ENCODE results near the gene SEMA5A.

The SEMA5A gene

GRCh38 chr5:9549941-9550340, 4.1 kb upstream of the SEMA5A start:
- DNase-seq (ENCODE audit: low read depth) = no peak

- no peak for DNase-seq (ENCODE audit: low read depth)
Measured at GRCh38 chr5:9547122-9547947, 1.5 kb upstream of the SEMA5A start.

- no peak for DNase-seq (ENCODE audit: low read depth)
Measured at GRCh38 chr5:9545136-9545991, 511 bp downstream of the SEMA5A start.

GRCh38 chr5:9544502-9545135, 1.3 kb downstream of the SEMA5A start:
- DNase-seq (ENCODE audit: low read depth) = no peak

GRCh38 chr5:9544056-9544455, 1.8 kb downstream of the SEMA5A start:
- DNase-seq (ENCODE audit: low read depth) = no peak

- no peak for DNase-seq (ENCODE audit: low read depth)
Measured at GRCh38 chr5:9543311-9543920, 2.5 kb downstream of the SEMA5A start.

- DNase-seq (ENCODE audit: low read depth) = no peak
Measured at GRCh38 chr5:9540791-9541190, 5.1 kb downstream of the SEMA5A start.

GRCh38 chr5:9538504-9538903, 7.4 kb downstream of the SEMA5A start:
- DNase-seq (ENCODE audit: low read depth) = no peak

- no peak for DNase-seq (ENCODE audit: low read depth)
Measured at GRCh38 chr5:9537223-9538141, 8.4 kb downstream of the SEMA5A start.

GRCh38 chr5:9536717-9537116, 9.2 kb downstream of the SEMA5A start:
- DNase-seq (ENCODE audit: low read depth) = no peak

- no peak for DNase-seq (ENCODE audit: low read depth)
Measured at GRCh38 chr5:9534881-9535517, 10.9 kb downstream of the SEMA5A start.

- no peak for DNase-seq (ENCODE audit: low read depth)
Measured at GRCh38 chr5:9533562-9534364, 12.1 kb downstream of the SEMA5A start.

GRCh38 chr5:9533096-9533495, 12.8 kb downstream of the SEMA5A start:
- no peak for DNase-seq (ENCODE audit: low read depth)

GRCh38 chr5:9529513-9529912, 16.4 kb downstream of the SEMA5A start:
- DNase-seq (ENCODE audit: low read depth) = no peak

- DNase-seq (ENCODE audit: low read depth) = no peak
Measured at GRCh38 chr5:9529041-9529480, 16.8 kb downstream of the SEMA5A start.

- no peak for DNase-seq (ENCODE audit: low read depth)
Measured at GRCh38 chr5:9524941-9525340, 20.9 kb downstream of the SEMA5A start.

- no peak for DNase-seq (ENCODE audit: low read depth)
Measured at GRCh38 chr5:9523090-9523823, 22.6 kb downstream of the SEMA5A start.

GRCh38 chr5:9519537-9519936, 26.3 kb downstream of the SEMA5A start:
- no peak for DNase-seq (ENCODE audit: low read depth)

- DNase-seq (ENCODE audit: low read depth) = no peak
Measured at GRCh38 chr5:9516591-9516990, 29.3 kb downstream of the SEMA5A start.
